Spleen (tissue), 7 donors: Measurements from ENCODE around the gene TMTC2.

Source experiments
- POLR2A ChIP-seq, 3 donors: fragments of 450-650 bp; IDR thresholded peaks; one replicate each; pipeline ENCODE4 v1.5.1; 2017; ENCODE audit warnings: antibody characterized with exemption in 3 of 3, mild to moderate bottlenecking in 1 of 3
- POLR2AphosphoS5 ChIP-seq, 3 donors: sonication (generic); formaldehyde crosslinking; IDR thresholded peaks; one replicate each; pipeline ENCODE4 v1.5.1; 2017; ENCODE audit warnings: antibody characterized with exemption in 3 of 3
- TF ChIP-seq, protein P1 (sequence below), 11 experiments: fragments of 200-600 bp in 7 of 11; fragments of 450-650 bp in 4 of 11; sonication (generic) in 4 of 11; IDR thresholded peaks in 8 of 11; conservative IDR thresholded peaks in 3 of 11; 1 replicate in 7 of 11; 2 replicates in 4 of 11; pipeline versions ENCODE4 v1.4.0 to v1.8.0; 2016 to 2021; ENCODE audit warnings: antibody characterized with exemption in 11 of 11, inconsistent platforms in 4 of 11, mild to moderate bottlenecking in 1 of 11
- donor health status: DM: no; HTN: no; CAD: no; lungs with moderate emphysema.
- donor health status: DM: no; HTN: no; CAD: no.
- donor health status: DM: no; HTN: no; CAD: no.

DNA sequence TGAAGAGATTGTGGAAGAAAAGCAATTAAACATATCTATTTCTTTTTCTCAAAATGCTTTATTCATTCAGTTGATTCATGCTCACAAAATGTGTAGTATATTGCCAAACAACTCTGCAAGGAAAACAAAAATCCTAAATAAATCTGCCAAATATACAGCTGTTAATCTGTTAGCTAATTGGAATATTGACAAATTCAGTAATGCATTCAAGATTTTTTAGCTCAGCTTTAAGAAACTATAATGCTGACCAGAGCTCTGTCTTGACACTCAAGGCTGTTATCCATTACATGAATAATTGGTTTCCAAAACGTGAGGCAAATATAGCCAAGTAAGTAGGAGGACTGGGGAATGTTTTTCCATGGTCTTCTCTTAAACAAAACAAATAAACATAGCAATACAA lies 146.8 kb downstream of the TMTC2 start:
- TF ChIP-seq, protein P1, sequence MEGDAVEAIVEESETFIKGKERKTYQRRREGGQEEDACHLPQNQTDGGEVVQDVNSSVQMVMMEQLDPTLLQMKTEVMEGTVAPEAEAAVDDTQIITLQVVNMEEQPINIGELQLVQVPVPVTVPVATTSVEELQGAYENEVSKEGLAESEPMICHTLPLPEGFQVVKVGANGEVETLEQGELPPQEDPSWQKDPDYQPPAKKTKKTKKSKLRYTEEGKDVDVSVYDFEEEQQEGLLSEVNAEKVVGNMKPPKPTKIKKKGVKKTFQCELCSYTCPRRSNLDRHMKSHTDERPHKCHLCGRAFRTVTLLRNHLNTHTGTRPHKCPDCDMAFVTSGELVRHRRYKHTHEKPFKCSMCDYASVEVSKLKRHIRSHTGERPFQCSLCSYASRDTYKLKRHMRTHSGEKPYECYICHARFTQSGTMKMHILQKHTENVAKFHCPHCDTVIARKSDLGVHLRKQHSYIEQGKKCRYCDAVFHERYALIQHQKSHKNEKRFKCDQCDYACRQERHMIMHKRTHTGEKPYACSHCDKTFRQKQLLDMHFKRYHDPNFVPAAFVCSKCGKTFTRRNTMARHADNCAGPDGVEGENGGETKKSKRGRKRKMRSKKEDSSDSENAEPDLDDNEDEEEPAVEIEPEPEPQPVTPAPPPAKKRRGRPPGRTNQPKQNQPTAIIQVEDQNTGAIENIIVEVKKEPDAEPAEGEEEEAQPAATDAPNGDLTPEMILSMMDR (IDR thresholded peaks at IDR 0.05 in 8 of 11, conservative IDR thresholded peaks at IDR 0.05 in 3 of 11): no peak
- TF ChIP-seq POLR2AphosphoS5 (IDR thresholded peaks at IDR 0.05) (no peak), POLR2A (IDR thresholded peaks at IDR 0.05) (no peak)
